IMR-90 (cell line): ENCODE data around the gene DBH.

ENCODE experiments used
- CEBPB ChIP-seq: IDR thresholded peaks from 2 replicates; pipeline ENCODE4 v1.6.1; 2012; ENCODE audit warnings: low read depth, low read length, improper control_type of control experiment
- CHD1 ChIP-seq: IDR thresholded peaks from 2 replicates; pipeline ENCODE4 v1.6.1; 2012; ENCODE audit warnings: low read depth, low read length, improper control_type of control experiment
- NFE2L2 ChIP-seq: fragments of 150-350 bp; IDR thresholded peaks from 2 replicates; pipeline ENCODE4 v1.6.1; 2016; ENCODE audit warnings: low read depth, mild to moderate bottlenecking, low read length
- POLR2A ChIP-seq: IDR thresholded peaks from 2 replicates; pipeline ENCODE4 v1.6.1; 2012; ENCODE audit warnings: mild to moderate bottlenecking, low read depth, low read length
- RCOR1 ChIP-seq: IDR thresholded peaks from 2 replicates; pipeline ENCODE4 v1.6.1; 2012; ENCODE audit warnings: mild to moderate bottlenecking, low read length, improper control_type of control experiment; ENCODE audit not compliant: insufficient replicate concordance
- RFX5 ChIP-seq: IDR thresholded peaks from 2 replicates; pipeline ENCODE4 v1.8.0; 2012; ENCODE audit warnings: low read depth, mild to moderate bottlenecking, low read length, moderate library complexity
- SMC3 ChIP-seq: fragments of 150-350 bp; IDR thresholded peaks from 2 replicates; pipeline ENCODE4 v1.6.1; 2016; ENCODE audit warnings: low read depth, mild to moderate bottlenecking, antibody characterized with exemption, low read length, moderate library complexity
- TF ChIP-seq, protein P1 (sequence below): conservative IDR thresholded peaks from 2 replicates; pipeline ENCODE4 v1.5.1; 2012; ENCODE audit warnings: mild to moderate bottlenecking, low read depth, low read length, improper control_type of control experiment

DNA sequence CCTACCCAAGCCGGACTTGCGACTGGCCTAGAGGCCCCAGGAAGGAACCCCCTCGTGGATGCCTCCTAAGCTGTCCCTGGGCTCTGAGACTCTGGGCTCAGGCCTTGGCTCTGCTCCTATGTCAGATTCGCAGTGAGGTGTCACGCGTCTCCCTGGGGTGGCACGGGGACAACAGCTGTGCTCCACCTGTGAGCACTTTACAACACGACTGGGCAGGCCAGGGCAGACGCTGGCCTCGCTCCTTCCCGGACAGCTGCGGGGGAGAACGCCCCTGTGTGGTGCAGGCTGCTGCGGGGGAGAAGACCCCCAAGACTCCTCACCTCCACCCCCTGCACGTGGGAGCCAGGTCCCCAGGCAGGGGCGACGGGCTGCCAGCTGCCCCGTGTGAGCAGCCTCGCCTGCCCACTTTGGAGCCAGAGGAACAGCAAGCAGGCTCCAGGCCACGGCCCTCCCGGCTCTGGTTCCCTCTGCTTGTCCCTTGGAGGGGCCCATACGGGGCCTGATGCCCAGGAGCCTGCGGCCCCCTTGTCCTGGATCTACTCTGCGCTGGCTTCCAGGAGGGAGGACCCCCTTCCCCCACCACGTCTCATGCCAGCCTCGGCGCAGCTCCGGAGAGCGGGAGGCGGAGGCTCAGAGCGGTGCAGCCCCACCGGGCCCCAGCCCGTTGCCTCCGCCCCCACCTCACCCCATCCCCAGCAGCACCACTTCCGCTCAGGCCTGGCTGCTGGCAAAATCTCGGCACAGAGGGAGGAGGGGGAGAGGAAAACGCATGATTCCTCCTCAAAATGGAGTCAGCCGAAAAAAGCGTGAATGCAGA lies 66.0 kb downstream of the DBH start:
- TF ChIP-seq CHD1 (no peak), RFX5 (no peak), POLR2A (no peak), CEBPB (no peak), RCOR1 (no peak), SMC3 (no peak), NFE2L2 (no peak)
- TF ChIP-seq, protein P1, sequence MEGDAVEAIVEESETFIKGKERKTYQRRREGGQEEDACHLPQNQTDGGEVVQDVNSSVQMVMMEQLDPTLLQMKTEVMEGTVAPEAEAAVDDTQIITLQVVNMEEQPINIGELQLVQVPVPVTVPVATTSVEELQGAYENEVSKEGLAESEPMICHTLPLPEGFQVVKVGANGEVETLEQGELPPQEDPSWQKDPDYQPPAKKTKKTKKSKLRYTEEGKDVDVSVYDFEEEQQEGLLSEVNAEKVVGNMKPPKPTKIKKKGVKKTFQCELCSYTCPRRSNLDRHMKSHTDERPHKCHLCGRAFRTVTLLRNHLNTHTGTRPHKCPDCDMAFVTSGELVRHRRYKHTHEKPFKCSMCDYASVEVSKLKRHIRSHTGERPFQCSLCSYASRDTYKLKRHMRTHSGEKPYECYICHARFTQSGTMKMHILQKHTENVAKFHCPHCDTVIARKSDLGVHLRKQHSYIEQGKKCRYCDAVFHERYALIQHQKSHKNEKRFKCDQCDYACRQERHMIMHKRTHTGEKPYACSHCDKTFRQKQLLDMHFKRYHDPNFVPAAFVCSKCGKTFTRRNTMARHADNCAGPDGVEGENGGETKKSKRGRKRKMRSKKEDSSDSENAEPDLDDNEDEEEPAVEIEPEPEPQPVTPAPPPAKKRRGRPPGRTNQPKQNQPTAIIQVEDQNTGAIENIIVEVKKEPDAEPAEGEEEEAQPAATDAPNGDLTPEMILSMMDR = no peak
